ENCODE data around the gene LRRC36. TPM values are rescaled to one million over a fixed set of nuclear protein-coding genes. Genes with fewer than 3 reads are reported as not detected.
A peak's percentile ranks its signal among the peaks of the same experiment; 100 is the strongest.

LRRC36 gene
- total RNA-seq, 1 experiment from 2014 or later, result 0.37 TPM

- no peak for DNase-seq (ENCODE audit: low read depth)
- in situ Hi-C loops (cut with HindIII; ENCODE audit: low pct_unique_long_range_greater_than_20kb, low sequenced_read_pairs), result no loop called here
These were observed 35.2 kb upstream of the LRRC36 start for GRCh38 chr16:67291461-67291860.

GRCh38 chr16:67294171-67294757 is 32.4 kb upstream of the LRRC36 start:
- DNase-seq (ENCODE audit: low read depth), result no peak
- in situ Hi-C loops (cut with HindIII; ENCODE audit: low pct_unique_long_range_greater_than_20kb, low sequenced_read_pairs), result no loop called here

DNA sequence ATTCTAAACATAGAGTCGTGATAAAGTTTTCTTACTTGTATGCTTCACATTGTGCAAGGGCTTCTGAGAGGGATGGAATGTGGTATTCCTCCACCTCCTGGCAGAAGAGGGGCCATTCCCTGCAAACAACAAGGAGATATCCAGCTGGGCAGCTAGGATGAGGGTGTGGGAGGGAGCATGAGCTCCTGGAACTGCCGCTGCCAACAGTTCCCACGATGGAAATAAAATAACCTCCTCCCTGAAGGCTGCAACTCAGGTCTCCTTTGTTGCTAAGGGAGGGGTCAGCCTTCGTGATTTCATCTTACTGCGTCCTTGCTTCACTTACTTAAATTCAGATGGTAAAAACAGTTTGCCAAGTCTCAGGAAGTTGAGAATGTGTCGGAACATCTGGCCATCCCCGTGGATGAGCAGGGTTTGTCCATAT is 31.7 kb upstream of the LRRC36 start:
- no peak for DNase-seq (ENCODE audit: low read depth)
- in situ Hi-C loops (cut with HindIII; ENCODE audit: low pct_unique_long_range_greater_than_20kb, low sequenced_read_pairs), result no loop called here

DNA sequence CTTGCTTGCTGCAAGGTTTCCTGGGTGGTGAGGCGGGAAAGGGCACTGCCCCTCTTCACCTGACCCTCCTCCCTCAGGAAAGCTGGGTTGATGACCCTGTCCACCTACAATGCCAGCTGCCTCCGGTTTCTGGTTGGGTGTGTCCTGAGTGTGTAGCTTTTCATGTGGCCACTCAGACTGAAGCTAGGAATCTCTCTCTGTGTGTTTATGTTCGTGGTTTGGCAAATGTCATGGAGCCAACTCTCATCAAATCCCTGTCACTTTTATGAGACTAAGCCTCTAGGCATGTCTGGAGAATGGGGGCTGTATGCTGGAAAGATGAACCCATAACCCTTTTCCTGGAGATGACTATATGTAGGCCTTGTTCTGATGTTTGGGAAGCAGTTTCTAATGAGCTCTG is 30.2 kb upstream of the LRRC36 start:
- peak; percentile 67 for DNase-seq (ENCODE audit: low read depth)
- in situ Hi-C loops (cut with HindIII; ENCODE audit: low pct_unique_long_range_greater_than_20kb, low sequenced_read_pairs), result no loop called here

DNA sequence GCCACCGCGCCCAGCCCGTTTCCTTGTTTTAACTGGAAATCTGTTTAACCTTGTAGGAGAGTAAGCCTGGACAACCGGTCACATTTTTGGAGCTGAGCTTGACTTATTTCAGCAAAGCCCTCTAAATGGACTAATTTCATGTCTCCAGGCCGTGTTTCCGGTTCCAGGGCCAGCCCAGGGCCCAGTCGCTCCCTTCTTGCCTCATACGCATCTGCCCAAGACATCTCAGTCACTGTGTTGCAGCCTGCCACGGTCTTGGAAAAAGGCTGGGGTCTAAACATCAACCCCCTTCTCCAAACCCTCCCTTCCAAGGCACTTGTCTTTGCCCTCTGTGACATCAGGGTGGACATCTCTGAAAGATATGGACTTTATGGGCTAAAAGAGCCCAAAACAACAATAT is 28.3 kb upstream of the LRRC36 start:
- no peak for DNase-seq (ENCODE audit: low read depth)
- in situ Hi-C loops (cut with HindIII; ENCODE audit: low pct_unique_long_range_greater_than_20kb, low sequenced_read_pairs), result no loop called here

DNA sequence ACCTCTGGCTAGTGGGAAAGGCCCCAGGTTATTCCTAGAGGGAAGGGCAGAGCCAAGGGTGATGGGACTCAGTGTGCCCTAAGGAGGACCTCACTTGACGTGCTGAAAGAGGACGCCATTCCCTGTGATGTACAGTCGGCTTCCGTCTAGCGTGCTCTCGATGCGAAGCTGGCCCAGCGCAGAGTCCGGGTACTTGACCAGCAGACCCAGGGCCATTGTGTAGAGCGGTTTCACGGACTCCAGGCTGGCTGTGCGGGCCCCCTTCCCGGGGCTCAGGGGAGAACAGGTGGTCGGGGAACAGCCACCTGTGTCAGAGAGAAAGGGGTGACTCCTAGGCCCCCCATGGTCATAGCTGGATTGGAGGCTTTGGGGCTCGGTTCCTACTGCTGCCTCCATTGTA is 27.3 kb upstream of the LRRC36 start:
- in situ Hi-C loops (cut with HindIII; ENCODE audit: low pct_unique_long_range_greater_than_20kb, low sequenced_read_pairs), result no loop called here
- DNase-seq (ENCODE audit: low read depth), result no peak

- in situ Hi-C loops (cut with HindIII; ENCODE audit: low pct_unique_long_range_greater_than_20kb, low sequenced_read_pairs), result no loop called here
- no peak for DNase-seq (ENCODE audit: low read depth)
These were observed 25.4 kb upstream of the LRRC36 start for GRCh38 chr16:67301080-67301782.

DNA sequence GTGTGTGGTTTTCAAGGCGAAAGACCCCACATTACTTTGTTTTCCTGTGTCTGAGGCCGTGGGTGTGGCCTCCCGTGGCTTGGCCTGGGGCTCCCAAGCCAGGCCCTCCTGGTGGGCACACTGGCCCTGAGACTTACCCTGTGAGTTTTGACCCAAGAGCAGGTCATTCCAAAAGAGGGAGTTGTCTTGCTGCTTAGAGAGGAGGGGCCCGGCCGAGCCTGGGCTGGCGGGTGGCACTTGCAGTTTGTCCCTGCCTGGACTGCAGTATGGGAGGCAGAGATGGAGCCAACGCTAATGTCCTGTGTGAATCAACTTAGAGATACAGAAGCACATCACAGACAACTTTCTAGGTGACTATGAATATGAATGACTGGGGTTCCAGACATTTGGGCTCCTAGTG is 24.5 kb upstream of the LRRC36 start:
- DNase-seq (ENCODE audit: low read depth), result no peak

DNA sequence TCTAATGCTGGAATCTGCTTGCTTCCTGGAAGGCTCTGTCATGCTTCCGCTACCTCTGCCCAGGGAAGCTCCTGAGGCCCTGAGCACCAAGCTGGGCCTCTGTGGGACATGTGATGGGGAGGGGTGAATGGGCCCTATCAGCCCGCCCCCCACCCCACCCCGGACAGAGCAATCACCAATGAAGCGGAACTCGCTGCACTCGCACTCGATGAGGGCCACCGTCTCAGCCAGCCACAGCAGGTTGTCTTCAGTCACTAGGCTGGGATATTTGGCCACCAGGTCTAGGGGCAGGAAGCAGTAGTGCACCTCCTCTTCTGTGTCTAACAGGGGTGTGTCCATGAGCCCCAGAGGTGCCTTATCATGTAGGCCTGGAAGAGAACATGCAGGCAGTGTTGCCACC is 23.6 kb upstream of the LRRC36 start:
- no peak for DNase-seq (ENCODE audit: low read depth)
- in situ Hi-C loops (cut with HindIII; ENCODE audit: low pct_unique_long_range_greater_than_20kb, low sequenced_read_pairs), result no loop called here

More for the DNA sequence above, 24.5 kb upstream of the LRRC36 start:
- in situ Hi-C loops (cut with HindIII; ENCODE audit: low pct_unique_long_range_greater_than_20kb, low sequenced_read_pairs), result no loop called here

DNA sequence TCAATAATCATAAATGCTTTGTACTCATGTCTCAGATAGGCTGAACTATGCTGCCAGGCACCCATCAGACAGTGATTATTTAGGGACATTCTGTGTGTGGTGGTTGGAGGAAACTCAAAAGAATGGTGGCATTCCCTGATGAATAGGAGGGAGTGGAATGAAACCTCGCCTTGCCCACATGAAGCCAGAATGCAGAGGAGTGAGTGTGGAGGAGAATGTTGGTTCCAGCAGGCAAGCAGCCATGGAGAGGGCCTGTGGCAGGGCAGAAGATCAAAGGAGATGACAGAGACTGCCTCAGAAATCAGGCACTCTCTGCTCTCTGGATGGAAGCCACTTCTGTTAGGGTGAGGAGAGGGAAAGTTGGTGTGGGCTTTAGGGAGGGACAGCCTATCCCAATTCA is 22.6 kb upstream of the LRRC36 start:
- DNase-seq (ENCODE audit: low read depth), result no peak
- in situ Hi-C loops (cut with HindIII; ENCODE audit: low pct_unique_long_range_greater_than_20kb, low sequenced_read_pairs), result no loop called here

DNA sequence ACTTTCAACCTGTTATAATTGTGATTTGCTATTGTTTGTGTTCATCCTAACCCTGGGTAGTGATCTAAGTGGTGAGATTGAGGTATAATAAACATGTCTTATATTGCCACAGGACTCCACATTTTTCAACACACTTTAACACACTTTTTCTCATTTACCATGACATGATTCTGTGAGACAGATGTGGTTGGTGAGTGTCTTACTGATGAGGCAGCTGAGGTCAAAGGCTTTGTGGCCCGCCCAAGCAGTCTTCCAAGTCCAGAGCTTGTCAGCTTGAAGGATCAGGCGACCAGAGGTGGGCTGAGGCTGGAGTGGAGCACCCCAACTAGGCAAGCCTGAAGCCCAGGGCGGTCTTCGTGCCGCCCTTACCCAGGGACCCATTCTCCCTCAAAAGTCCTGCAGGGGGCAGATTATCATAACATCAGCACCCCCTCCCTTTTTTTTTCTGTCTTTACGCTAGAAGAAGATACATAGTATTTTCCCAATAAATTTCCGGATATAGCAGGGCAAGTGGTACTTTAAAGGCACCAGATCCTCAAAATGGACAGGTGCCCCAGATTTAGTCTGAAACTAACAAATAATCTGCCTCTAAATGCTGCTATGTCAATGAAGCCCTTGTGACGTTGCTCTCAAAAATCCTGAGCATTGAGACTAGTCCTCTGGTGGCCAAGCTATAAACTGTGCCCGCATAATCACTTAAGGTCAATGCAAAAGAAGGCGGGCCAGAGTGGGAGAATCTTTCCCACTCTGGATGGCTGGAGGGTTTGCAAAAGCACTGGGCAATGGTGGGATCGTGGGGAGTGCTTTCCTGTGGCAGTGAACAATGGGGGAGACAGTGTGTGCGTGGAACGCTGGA is 21.2 kb upstream of the LRRC36 start:
- DNase-seq (ENCODE audit: low read depth), result no peak
- in situ Hi-C loops (cut with HindIII; ENCODE audit: low pct_unique_long_range_greater_than_20kb, low sequenced_read_pairs), result no loop called here

DNA sequence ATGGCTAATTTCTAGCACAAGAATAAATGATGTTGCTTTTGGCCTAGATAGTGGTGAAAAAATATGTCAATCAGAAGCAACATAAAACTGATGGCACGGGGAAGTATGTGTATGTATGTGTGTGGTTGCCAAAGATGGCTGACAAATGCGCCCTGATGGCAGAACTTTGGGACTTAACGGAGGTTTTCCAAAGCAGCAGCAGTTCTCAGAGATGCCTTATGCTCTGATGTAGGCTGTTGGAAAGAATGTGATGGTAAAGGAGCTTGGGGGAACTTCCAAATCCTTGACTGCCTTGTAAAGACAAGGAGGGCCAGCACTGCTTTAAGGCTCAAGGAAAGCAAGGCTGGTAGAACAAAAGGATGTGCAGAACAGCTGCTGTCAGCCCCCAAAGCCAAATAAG is 16.1 kb upstream of the LRRC36 start:
- in situ Hi-C loops (cut with HindIII; ENCODE audit: low pct_unique_long_range_greater_than_20kb, low sequenced_read_pairs), result no loop called here

DNA sequence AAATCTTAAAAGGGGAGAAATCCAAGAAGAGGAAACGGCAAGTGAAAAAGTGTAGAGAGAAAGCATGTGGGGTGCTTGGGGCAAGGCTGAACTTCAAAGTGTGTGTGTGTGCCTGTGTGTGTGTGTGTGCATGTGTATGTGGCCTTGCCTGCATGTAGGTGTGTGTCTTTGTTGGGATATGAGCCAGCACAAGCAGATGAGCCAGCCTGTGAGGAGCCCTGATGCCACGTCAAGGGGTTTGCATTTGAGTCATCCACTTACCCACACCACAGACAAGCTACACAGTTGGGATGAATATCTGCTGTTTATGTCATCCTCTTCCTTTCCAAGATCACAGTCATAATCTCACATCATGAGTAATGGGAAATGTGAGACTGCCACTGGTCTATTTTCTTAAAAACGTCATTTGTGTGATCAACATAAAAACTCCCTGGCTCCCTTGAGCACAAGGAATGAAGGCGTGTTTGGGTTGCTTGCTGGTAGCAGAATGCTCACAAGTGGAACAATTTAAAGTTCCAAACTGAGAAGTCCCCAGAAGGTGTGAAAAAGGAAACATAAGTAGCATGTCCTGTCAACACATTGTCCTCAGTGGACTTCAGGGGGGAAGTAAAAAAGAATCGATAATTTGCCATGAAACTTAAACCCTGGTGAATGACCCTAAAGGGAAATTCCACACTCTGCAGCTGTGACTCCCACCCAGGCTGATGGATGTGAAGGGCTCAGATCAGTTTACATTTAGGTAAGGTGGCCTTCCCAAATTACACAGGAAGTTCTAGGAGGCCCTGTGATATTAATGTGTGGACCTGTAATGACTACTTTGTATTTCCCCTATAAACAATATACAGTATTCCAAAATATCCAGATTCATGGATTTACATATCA is 14.8 kb upstream of the LRRC36 start:
- DNase-seq (ENCODE audit: low read depth), result peak; percentile 98
- in situ Hi-C loops (cut with HindIII; ENCODE audit: low pct_unique_long_range_greater_than_20kb, low sequenced_read_pairs), result no loop called here

More for the DNA sequence above, 16.1 kb upstream of the LRRC36 start:
- DNase-seq (ENCODE audit: low read depth), result no peak

DNA sequence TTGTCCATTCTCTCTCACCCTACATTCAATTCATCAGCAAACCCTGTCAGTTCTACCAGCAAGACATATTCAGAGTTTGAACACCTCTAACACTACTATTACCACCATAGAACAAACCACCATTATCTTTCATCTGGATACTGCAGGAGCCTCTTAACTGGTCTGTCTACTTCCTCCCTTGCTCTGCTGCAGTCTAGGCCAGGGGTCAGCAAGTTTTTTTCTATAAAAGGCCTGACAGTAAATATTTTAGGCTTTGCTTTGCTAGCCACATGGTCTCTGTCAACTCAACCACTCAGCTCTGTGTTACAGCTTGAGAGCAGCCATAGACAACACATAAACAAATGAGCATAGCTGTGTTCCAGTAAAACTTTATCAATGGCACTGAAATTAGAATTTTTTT is 13.9 kb upstream of the LRRC36 start:
- in situ Hi-C loops (cut with HindIII; ENCODE audit: low pct_unique_long_range_greater_than_20kb, low sequenced_read_pairs), result no loop called here
- DNase-seq (ENCODE audit: low read depth), result no peak

- no peak for DNase-seq (ENCODE audit: low read depth)
- in situ Hi-C loops (cut with HindIII; ENCODE audit: low pct_unique_long_range_greater_than_20kb, low sequenced_read_pairs), result no loop called here
These were observed 8.8 kb upstream of the LRRC36 start for GRCh38 chr16:67317853-67318252.

DNA sequence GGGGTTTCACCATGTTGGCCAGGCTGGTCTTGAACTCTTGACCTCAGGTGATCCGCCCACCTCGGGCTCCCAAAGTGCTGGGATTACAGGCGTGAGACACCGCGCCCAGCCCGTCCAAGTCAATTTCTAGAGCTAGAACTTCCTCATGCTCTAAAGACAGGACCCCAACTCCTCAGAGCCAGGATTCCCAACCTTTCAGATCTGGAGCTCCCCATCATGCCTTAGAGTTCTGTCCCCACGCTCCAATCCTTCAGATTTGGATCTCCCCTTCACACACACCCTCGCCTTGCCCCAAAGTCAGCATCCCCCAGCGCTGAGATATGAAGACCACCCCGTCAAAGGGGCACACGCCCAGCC is 522 bp upstream of the LRRC36 start:
- DNase-seq (ENCODE audit: low read depth), result no peak
- in situ Hi-C loops (cut with HindIII; ENCODE audit: low pct_unique_long_range_greater_than_20kb, low sequenced_read_pairs), result no loop called here

DNA sequence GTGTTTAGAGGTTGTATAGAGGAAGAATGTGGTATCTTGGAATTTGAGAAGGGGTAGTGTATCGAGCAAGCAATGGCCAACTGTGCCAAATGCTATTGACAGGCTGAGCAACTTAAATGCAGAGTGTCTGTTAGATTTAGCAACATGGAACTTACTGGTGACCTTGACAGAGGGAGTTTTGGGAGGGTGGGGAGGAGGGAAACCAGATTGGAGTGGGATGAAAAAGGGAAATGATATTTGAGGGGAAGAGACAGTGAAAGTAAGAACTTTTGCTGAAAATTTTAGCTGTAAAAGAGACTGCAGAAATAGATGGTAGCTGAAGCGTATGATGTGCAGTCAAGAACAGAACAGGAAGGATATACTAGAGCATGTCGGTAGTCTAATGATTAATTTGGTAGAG is 1.1 kb downstream of the LRRC36 start:
- in situ Hi-C loops (cut with HindIII; ENCODE audit: low pct_unique_long_range_greater_than_20kb, low sequenced_read_pairs), result no loop called here
- no peak for DNase-seq (ENCODE audit: low read depth)

DNA sequence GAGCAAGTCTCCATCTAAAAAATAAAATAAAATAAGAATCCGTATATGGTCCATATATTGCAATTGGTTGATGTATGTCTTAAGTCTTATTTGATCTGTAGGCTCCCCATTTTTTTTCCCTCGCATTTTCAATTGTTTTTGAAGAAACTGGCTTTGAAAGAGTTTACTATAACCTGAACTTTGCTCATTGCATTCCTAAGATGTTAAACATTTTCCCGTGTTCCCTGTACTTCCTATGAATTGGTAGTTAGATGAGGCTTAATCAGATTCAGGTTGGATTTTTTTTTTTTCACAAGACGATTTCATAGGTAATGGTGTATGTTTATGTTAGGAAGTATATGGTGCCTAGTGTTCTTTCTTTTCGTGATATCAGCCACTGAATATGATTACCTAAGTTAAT is 3.3 kb downstream of the LRRC36 start:
- peak; percentile 43 for DNase-seq (ENCODE audit: low read depth)
- in situ Hi-C loops (cut with HindIII; ENCODE audit: low pct_unique_long_range_greater_than_20kb, low sequenced_read_pairs), result no loop called here

- in situ Hi-C loops (cut with HindIII; ENCODE audit: low pct_unique_long_range_greater_than_20kb, low sequenced_read_pairs), result no loop called here
- no peak for DNase-seq (ENCODE audit: low read depth)
These were observed 6.7 kb downstream of the LRRC36 start for GRCh38 chr16:67333315-67333714.

All from Caki2 (cell line).